Neural progenitor cell (in vitro differentiated cells): ENCODE measurements around the gene DIPK1B. TPM values are rescaled to one million over a fixed set of nuclear protein-coding genes. Genes with fewer than 3 reads are reported as not detected.
A peak's percentile ranks its signal among the peaks of the same experiment; 100 is the strongest.

ENCODE experiments used
- DNase-seq: peaks from one replicate; pipeline ENCODE4 v3.0.0-alpha.2; 2016; ENCODE audit warnings: low spot score
- H2AFZ ChIP-seq: fragments of 200-600 bp; sonication (generic); replicated peaks from 2 replicates; pipeline ENCODE4 v1.6.1; 2016; ENCODE audit warnings: antibody characterized with exemption
- H3F3A ChIP-seq: fragments of 200-600 bp; sonication (generic); 2 replicates; pipeline ENCODE4 v1.6.1; 2016; ENCODE audit warnings: antibody characterized with exemption, low read depth
- H3K27ac ChIP-seq: fragments of 200-600 bp; sonication (generic); 2 replicates; pipeline ENCODE4 v1.5.1; 2016; ENCODE audit warnings: mild to moderate bottlenecking
- H3K27me3 ChIP-seq: fragments of 200-600 bp; sonication (generic); 2 replicates; pipeline ENCODE4 v1.6.1; 2016; ENCODE audit warnings: mild to moderate bottlenecking, moderate library complexity
- H3K36me3 ChIP-seq: fragments of 200-600 bp; sonication (generic); 2 replicates; pipeline ENCODE4 v1.5.1; 2016
- H3K4me1 ChIP-seq: fragments of 200-600 bp; sonication (generic); 2 replicates; pipeline ENCODE4 v1.6.1; 2016; ENCODE audit warnings: mixed run types
- H3K4me2 ChIP-seq: fragments of 200-600 bp; sonication (generic); 2 replicates; pipeline ENCODE4 v1.6.1; 2016
- H3K4me3 ChIP-seq: fragments of 200-600 bp; sonication (generic); 2 replicates; pipeline ENCODE4 v1.5.1; 2016
- H3K79me2 ChIP-seq: fragments of 200-600 bp; sonication (generic); 2 replicates; pipeline ENCODE4 v1.6.1; 2016; ENCODE audit warnings: low read depth
- H3K9ac ChIP-seq: fragments of 200-600 bp; sonication (generic); 2 replicates; pipeline ENCODE4 v1.6.1; 2016
- H3K9me3 ChIP-seq: fragments of 200-600 bp; sonication (generic); 2 replicates; pipeline ENCODE4 v1.5.1; 2016; ENCODE audit warnings: low read depth
- H4K20me1 ChIP-seq: fragments of 200-600 bp; sonication (generic); 2 replicates; pipeline ENCODE4 v1.6.1; 2016; ENCODE audit warnings: low read depth
- H3K27ac Mint-ChIP-seq: 3 replicates; pipeline ENCODE4 v1.8.0; 2021; ENCODE audit warnings: mixed read lengths
- H3K27me3 Mint-ChIP-seq: 2 replicates; pipeline ENCODE4 v1.8.0; 2022; ENCODE audit warnings: low read depth, mild to moderate bottlenecking, inconsistent platforms, moderate library complexity, mixed read lengths; ENCODE audit not compliant: insufficient read depth
- H3K36me3 Mint-ChIP-seq: 3 replicates; pipeline ENCODE4 v1.8.0; 2021; ENCODE audit warnings: mixed read lengths
- H3K4me1 Mint-ChIP-seq: 3 replicates; pipeline ENCODE4 v1.8.0; 2021; ENCODE audit warnings: mixed read lengths
- H3K4me3 Mint-ChIP-seq: 3 replicates; pipeline ENCODE4 v1.8.0; 2021; ENCODE audit warnings: mild to moderate bottlenecking, moderate library complexity, mixed read lengths
- H3K9me3 Mint-ChIP-seq: 3 replicates; pipeline ENCODE4 v1.8.0; 2020; ENCODE audit warnings: mixed read lengths
- EZH2 ChIP-seq: fragments of 200-600 bp; sonication (generic); IDR thresholded peaks from 2 replicates; pipeline ENCODE4 v1.6.1; 2017; ENCODE audit warnings: antibody characterized with exemption, mild to moderate bottlenecking, moderate library complexity
- EZH2phosphoT487 ChIP-seq: fragments of 200-600 bp; sonication (generic); IDR thresholded peaks from 2 replicates; pipeline ENCODE4 v1.6.1; 2017; ENCODE audit warnings: antibody characterized with exemption
- microRNA counts: library from miRNA; unstranded; fragments of <30 nt; microRNA quantifications from one replicate; lab custom pipeline; 2016
- microRNA-seq: library from miRNA; unstranded; fragments of <30 nt; microRNA quantifications from one replicate; pipeline ENCODE4, GENCODE V29; 2016
- small RNA-seq: library from RNA; depleted of rRNA; stranded (forward); fragments of <200 nt; gene quantifications from one replicate; pipeline ENCODE3, GENCODE V24; 2015
- total RNA-seq: library from RNA; depleted of rRNA; stranded (reverse); fragments of >200 nt; gene quantifications from 2 replicates; pipeline ENCODE4 v1.2.3, GENCODE V29; 2015; ENCODE audit warnings: low replicate concordance
- TF ChIP-seq, protein P1 (sequence below): fragments of 200-600 bp; sonication (generic); IDR thresholded peaks from 2 replicates; pipeline ENCODE4 v1.5.1; 2017; ENCODE audit warnings: antibody characterized with exemption, mild to moderate bottlenecking

DIPK1B gene
- total RNA-seq, 1 donor from 2014 or later = 11.8 TPM

GRCh38 chr9:136771907-136772415 lies 59.6 kb downstream of the DIPK1B start:
- Histone ChIP-seq H3K4me1 (no peaks in the 10 kb centered on the region), H3K4me2 (no peak overlapping the region), H3K9ac (no peak overlapping the region), H3K9me3 (no peaks in the 10 kb centered on the region), H3K27me3 (peaks cover 19% of the 10 kb centered on the region), H2AFZ (no peak overlapping the region), H3K4me3 (no peak overlapping the region), H3K36me3 (no peaks in the 10 kb centered on the region), H3K27ac (no peak overlapping the region), H3K79me2 (no peaks in the 10 kb centered on the region), H4K20me1 (no peaks in the 10 kb centered on the region), H3F3A (peaks cover 18% of the 10 kb centered on the region)
- TF ChIP-seq EZH2 = no peak
- TF ChIP-seq, protein P1, sequence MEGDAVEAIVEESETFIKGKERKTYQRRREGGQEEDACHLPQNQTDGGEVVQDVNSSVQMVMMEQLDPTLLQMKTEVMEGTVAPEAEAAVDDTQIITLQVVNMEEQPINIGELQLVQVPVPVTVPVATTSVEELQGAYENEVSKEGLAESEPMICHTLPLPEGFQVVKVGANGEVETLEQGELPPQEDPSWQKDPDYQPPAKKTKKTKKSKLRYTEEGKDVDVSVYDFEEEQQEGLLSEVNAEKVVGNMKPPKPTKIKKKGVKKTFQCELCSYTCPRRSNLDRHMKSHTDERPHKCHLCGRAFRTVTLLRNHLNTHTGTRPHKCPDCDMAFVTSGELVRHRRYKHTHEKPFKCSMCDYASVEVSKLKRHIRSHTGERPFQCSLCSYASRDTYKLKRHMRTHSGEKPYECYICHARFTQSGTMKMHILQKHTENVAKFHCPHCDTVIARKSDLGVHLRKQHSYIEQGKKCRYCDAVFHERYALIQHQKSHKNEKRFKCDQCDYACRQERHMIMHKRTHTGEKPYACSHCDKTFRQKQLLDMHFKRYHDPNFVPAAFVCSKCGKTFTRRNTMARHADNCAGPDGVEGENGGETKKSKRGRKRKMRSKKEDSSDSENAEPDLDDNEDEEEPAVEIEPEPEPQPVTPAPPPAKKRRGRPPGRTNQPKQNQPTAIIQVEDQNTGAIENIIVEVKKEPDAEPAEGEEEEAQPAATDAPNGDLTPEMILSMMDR = no peak
- no peak for TF ChIP-seq EZH2phosphoT487
- H3K27me3 Mint-ChIP-seq = peaks cover 11% of the 10 kb centered on the region
- no peak overlapping the region for H3K27ac Mint-ChIP-seq
- no peak overlapping the region for H3K4me3 Mint-ChIP-seq
- H3K4me1 Mint-ChIP-seq = peaks cover 11% of the 10 kb centered on the region
- peaks cover 9% of the 10 kb centered on the region for H3K9me3 Mint-ChIP-seq
- DNase-seq = no peak
- no peaks in the 10 kb centered on the region for H3K36me3 Mint-ChIP-seq

DNA sequence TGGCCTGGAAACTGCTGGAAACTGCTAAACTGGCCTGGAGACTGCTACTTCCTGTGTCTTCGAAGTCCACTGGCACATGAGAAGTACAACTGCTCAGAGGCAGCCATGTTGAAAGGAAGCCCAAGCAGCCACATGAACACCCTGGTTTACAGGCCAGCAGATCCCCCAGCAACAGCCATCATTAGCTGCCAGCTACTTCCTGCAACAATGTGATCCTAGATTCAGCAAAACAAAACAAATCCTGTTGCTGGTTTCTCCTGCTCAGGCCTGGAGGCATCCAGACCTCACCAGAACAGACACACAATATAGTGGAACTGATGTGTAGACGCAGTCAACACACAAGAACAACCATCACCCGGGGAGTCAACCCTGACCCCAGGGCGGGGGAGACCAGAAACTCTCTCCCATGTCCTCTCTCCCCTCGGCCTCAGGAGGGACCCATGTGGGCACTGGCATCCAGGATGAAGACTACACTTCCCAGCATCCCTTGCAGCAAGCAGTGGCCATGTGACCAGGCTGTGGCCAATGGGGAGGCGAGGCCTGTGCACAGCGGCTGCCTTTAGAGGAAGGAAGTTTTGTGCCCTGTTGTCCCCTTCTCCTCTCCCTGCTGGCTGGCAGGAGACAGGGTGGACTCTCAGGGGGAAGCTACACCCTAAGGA lies 61.1 kb downstream of the DIPK1B start:
- Histone ChIP-seq H3F3A (peaks cover 11% of the 10 kb centered on the region), H3K4me1 (no peaks in the 10 kb centered on the region), H2AFZ (peak overlapping the region; percentile 69), H3K4me3 (no peak overlapping the region), H3K27ac (no peak overlapping the region), H3K4me2 (no peak overlapping the region), H3K79me2 (no peaks in the 10 kb centered on the region), H3K9me3 (no peaks in the 10 kb centered on the region), H3K9ac (no peak overlapping the region), H3K36me3 (no peaks in the 10 kb centered on the region), H3K27me3 (peaks cover 19% of the 10 kb centered on the region), H4K20me1 (no peaks in the 10 kb centered on the region)
- no peak overlapping the region for H3K27ac Mint-ChIP-seq
- TF ChIP-seq, protein P1 = no peak
- TF ChIP-seq EZH2 (no peak), EZH2phosphoT487 (no peak)
- no peaks in the 10 kb centered on the region for H3K36me3 Mint-ChIP-seq
- peaks cover 18% of the 10 kb centered on the region for H3K9me3 Mint-ChIP-seq
- no peak overlapping the region for H3K4me3 Mint-ChIP-seq
- H3K4me1 Mint-ChIP-seq = peaks cover 12% of the 10 kb centered on the region
- peak; percentile 56 for DNase-seq
- H3K27me3 Mint-ChIP-seq = peaks cover 20% of the 10 kb centered on the region

MicroRNAs encoded within 50 kb of the gene (microRNA counts, 767-probe panel; counts per million panel counts)
- 7,865 counts per million, percentile 94 among the panel's probes with 10 or more counts for microRNA hsa-miR-126-3p (lab: Ali Mortazavi, UCI)

Small RNAs within 50 kb of the gene (microRNA-seq; reads per million reads assigned to microRNA genes)
- 601 reads per million, percentile 91 among the genes with 10 or more reads in this experiment for gene MIR126
- not detected for gene MIR6722

Small RNAs within 50 kb of the gene (small RNA-seq; reads per million reads assigned to genes)
- gene MIR126 (2.6 reads per million, percentile 90 among the genes with 10 or more reads in this experiment), gene MIR6722 (not detected)

Other genes starting within 250 kb of the DIPK1B start
- 16.8 and 23.8 TPM in 2 replicates for gene SEC16A, start 229.5 kb upstream of the DIPK1B start, total RNA-seq
- 11.7 and 32.4 TPM in 2 replicates for gene NOTCH1, start 166.5 kb upstream of the DIPK1B start, total RNA-seq
- gene EGFL7, start 49.7 kb upstream of the DIPK1B start, total RNA-seq = 16.5 and 47.4 TPM in 2 replicates
- gene AGPAT2, start 25.1 kb upstream of the DIPK1B start, total RNA-seq = 2.4 and 3.4 TPM in 2 replicates
- not detected in 2 replicates for gene LCN10, start 30.4 kb downstream of the DIPK1B start, total RNA-seq
- not detected in 2 replicates for gene LCN6, start 36.0 kb downstream of the DIPK1B start, total RNA-seq
- not detected in 2 replicates for gene LCN8, start 45.7 kb downstream of the DIPK1B start, total RNA-seq
- not detected in 2 replicates for gene LCN15, start 51.9 kb downstream of the DIPK1B start, total RNA-seq
- 19.9 and 46.8 TPM in 2 replicates for gene TMEM141, start 78.8 kb downstream of the DIPK1B start, total RNA-seq
- gene CCDC183, start 83.8 kb downstream of the DIPK1B start, total RNA-seq = 0.84 and 2.1 TPM in 2 replicates
- gene RABL6, start 95.4 kb downstream of the DIPK1B start, total RNA-seq = 71.2 and 148 TPM in 2 replicates
- gene AJM1, start 129.9 kb downstream of the DIPK1B start, total RNA-seq = 0.77 TPM in 1 of 2 replicates, not detected in the other
- 58.8 and 110 TPM in 2 replicates for gene PHPT1, start 136.8 kb downstream of the DIPK1B start, total RNA-seq
- 2.6 and 8.3 TPM in 2 replicates for gene MAMDC4, start 139.8 kb downstream of the DIPK1B start, total RNA-seq
- 269 and 293 TPM in 2 replicates for gene EDF1, start 153.7 kb downstream of the DIPK1B start, total RNA-seq
- 16.1 and 33.9 TPM in 2 replicates for gene TRAF2, start 173.9 kb downstream of the DIPK1B start, total RNA-seq
- 21.5 and 85.1 TPM in 2 replicates for gene FBXW5, start 232.2 kb downstream of the DIPK1B start, total RNA-seq
- gene C8G, start 232.7 kb downstream of the DIPK1B start, total RNA-seq = not detected in 2 replicates
- 0.19 TPM in 1 of 2 replicates, not detected in the other for gene LCN12, start 239.7 kb downstream of the DIPK1B start, total RNA-seq